Measurements from ENCODE around the gene FBLN7. TPM values are rescaled to one million over a fixed set of nuclear protein-coding genes. Genes with fewer than 3 reads are reported as not detected.

FBLN7 gene
- total RNA-seq, 1 donor from 2014 or later = not detected

DNA sequence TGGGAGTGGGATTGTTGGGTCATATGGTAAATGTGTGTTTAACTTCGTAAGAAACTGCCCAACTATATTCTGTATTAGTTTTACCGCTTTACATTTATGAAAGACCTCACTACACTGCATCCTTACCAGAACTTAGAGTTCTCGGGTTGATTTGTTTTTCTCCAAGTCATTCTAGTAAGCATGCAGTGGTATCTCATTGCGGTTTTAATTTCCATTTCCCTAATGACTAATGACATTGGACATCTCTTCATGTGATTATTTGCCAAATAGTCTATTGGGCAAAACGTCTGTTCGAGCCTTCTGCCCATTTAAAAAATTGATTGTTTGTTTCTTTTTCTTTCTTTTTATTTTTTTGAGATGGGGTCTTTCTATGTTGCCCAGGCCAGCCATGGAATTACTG lies 6.8 kb downstream of the FBLN7 start:
- H3K27ac ChIP-seq (ENCODE audit: low read depth, low read length) = no peak overlapping the region
- no peak overlapping the region for H2AFZ ChIP-seq (ENCODE audit: low read depth, low read length)
- Mint-ChIP-seq H3K27me3 (ENCODE audit: low read depth, unreplicated experiment) (peaks cover 26% of the 10 kb centered on the region), H3K9me3 (ENCODE audit: unreplicated experiment) (no peaks in the 10 kb centered on the region), H3K4me1 (ENCODE audit: low read depth, unreplicated experiment) (peaks cover 7% of the 10 kb centered on the region), H3K36me3 (ENCODE audit: low read depth, unreplicated experiment) (peaks cover 2% of the 10 kb centered on the region), H3K4me3 (ENCODE audit: unreplicated experiment) (no peak overlapping the region), H3K27ac (ENCODE audit: unreplicated experiment) (no peak overlapping the region)
- no peak overlapping the region for H3K4me3 ChIP-seq (ENCODE audit: insufficient read depth, low read depth, low read length)
- no peak for TF ChIP-seq EZH2 (IDR thresholded peaks at IDR 0.05; ENCODE audit: insufficient read depth, low read length)
- TF ChIP-seq, protein P1, sequence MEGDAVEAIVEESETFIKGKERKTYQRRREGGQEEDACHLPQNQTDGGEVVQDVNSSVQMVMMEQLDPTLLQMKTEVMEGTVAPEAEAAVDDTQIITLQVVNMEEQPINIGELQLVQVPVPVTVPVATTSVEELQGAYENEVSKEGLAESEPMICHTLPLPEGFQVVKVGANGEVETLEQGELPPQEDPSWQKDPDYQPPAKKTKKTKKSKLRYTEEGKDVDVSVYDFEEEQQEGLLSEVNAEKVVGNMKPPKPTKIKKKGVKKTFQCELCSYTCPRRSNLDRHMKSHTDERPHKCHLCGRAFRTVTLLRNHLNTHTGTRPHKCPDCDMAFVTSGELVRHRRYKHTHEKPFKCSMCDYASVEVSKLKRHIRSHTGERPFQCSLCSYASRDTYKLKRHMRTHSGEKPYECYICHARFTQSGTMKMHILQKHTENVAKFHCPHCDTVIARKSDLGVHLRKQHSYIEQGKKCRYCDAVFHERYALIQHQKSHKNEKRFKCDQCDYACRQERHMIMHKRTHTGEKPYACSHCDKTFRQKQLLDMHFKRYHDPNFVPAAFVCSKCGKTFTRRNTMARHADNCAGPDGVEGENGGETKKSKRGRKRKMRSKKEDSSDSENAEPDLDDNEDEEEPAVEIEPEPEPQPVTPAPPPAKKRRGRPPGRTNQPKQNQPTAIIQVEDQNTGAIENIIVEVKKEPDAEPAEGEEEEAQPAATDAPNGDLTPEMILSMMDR (IDR thresholded peaks at IDR 0.05; ENCODE audit: insufficient read depth, low read depth, low read length) = no peak
- no peaks in the 10 kb centered on the region for H3K9me3 ChIP-seq (ENCODE audit: insufficient read depth, low read depth, low read length)
- H4K20me1 ChIP-seq (ENCODE audit: insufficient read depth, low read length) = no peaks in the 10 kb centered on the region
- DNase-seq (ENCODE audit: low read depth) (no peak), FAIRE-seq (peak; percentile 9)
- no peaks in the 10 kb centered on the region for H3K79me2 ChIP-seq (ENCODE audit: insufficient read depth, low read length)
- H3K4me1 ChIP-seq (ENCODE audit: insufficient read depth, low read length) = peaks cover 3% of the 10 kb centered on the region
- no peak overlapping the region for H3K4me2 ChIP-seq (ENCODE audit: low read length)
- peaks cover 6% of the 10 kb centered on the region for H3K27me3 ChIP-seq (ENCODE audit: insufficient read depth, low read length)
- no peak overlapping the region for H3K9ac ChIP-seq (ENCODE audit: low read length)
- H3K36me3 ChIP-seq (ENCODE audit: insufficient read depth, low read length) = no peaks in the 10 kb centered on the region

DNA sequence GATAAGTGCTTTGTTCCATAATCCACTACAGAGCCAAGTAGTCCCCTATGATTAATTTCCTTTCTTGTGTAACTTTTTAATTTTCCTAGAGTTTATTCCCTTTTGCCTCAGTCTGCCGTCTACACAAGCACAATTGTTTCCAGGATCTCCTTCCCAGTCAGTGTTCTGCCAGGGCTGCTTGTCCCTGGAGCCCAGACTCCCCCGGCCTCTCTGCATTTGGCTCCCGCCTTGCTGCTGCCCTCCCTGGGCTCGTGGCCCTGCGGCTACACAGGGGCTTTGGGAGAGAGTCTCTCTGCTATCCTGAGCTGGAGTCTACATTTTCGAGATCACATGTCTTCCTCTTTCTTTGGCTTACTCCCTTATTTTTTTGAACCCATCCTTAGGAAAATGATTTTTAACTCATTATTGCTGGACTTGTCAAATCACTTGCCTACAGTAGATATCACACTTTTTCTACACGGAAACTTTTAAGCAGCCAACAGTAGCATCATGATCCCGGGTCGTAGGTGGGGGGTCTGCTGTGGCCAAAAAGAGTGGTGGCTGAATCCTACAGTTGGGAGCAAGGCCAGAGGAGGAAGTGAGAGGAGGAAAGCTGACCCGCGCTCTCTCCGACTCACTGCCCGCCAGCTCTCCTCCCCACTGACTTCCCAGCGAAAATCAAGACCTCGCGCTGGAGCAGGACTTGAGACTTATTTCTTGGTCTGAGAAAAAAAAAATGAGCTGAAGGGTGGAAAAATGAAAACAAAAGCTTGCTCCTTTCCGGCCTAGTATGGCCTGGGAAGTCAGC lies 9.4 kb downstream of the FBLN7 start:
- Histone ChIP-seq H4K20me1 (ENCODE audit: insufficient read depth, low read length) (no peaks in the 10 kb centered on the region), H3K27me3 (ENCODE audit: insufficient read depth, low read length) (no peaks in the 10 kb centered on the region), H3K4me2 (ENCODE audit: low read length) (no peak overlapping the region), H3K9me3 (ENCODE audit: insufficient read depth, low read depth, low read length) (no peaks in the 10 kb centered on the region), H3K9ac (ENCODE audit: low read length) (no peak overlapping the region), H2AFZ (ENCODE audit: low read depth, low read length) (no peak overlapping the region), H3K4me1 (ENCODE audit: insufficient read depth, low read length) (peaks cover 13% of the 10 kb centered on the region), H3K79me2 (ENCODE audit: insufficient read depth, low read length) (no peaks in the 10 kb centered on the region), H3K4me3 (ENCODE audit: insufficient read depth, low read depth, low read length) (no peak overlapping the region), H3K27ac (ENCODE audit: low read depth, low read length) (no peak overlapping the region), H3K36me3 (ENCODE audit: insufficient read depth, low read length) (no peaks in the 10 kb centered on the region)
- peaks cover 23% of the 10 kb centered on the region for H3K4me1 Mint-ChIP-seq (ENCODE audit: low read depth, unreplicated experiment)
- no peak for FAIRE-seq
- no peaks in the 10 kb centered on the region for H3K9me3 Mint-ChIP-seq (ENCODE audit: unreplicated experiment)
- H3K36me3 Mint-ChIP-seq (ENCODE audit: low read depth, unreplicated experiment) = peaks cover 2% of the 10 kb centered on the region
- no peak overlapping the region for H3K27ac Mint-ChIP-seq (ENCODE audit: unreplicated experiment)
- TF ChIP-seq, protein P1 (IDR thresholded peaks at IDR 0.05; ENCODE audit: insufficient read depth, low read depth, low read length) = no peak
- TF ChIP-seq EZH2 (IDR thresholded peaks at IDR 0.05; ENCODE audit: insufficient read depth, low read length) = no peak
- no peak overlapping the region for H3K4me3 Mint-ChIP-seq (ENCODE audit: unreplicated experiment)
- H3K27me3 Mint-ChIP-seq (ENCODE audit: low read depth, unreplicated experiment) = peaks cover 5% of the 10 kb centered on the region
- DNase-seq (ENCODE audit: low read depth) = no peak

DNA sequence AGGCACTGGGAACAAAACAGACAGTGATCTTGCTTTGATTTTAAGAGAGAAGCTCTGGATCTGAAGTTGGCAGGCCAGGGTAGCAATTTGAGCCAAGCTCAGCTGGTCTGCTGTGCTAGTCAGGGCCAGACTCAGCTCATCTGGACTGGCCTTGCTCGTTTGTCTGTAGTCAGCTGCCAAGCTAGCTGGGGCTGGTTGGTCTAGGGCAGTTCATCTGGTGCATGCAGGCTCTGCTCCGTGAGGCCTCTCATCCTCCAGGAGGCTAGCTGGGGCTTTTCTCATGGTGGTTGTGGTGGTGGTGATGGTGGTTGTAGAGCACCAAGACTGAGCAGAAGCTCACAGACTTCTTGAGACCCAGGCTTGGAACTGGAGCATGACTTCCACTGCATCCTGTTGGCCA lies 10.3 kb downstream of the FBLN7 start:
- no peaks in the 10 kb centered on the region for H3K9me3 ChIP-seq (ENCODE audit: insufficient read depth, low read depth, low read length)
- FAIRE-seq = no peak
- Mint-ChIP-seq H3K9me3 (ENCODE audit: unreplicated experiment) (no peaks in the 10 kb centered on the region), H3K4me3 (ENCODE audit: unreplicated experiment) (no peak overlapping the region), H3K36me3 (ENCODE audit: low read depth, unreplicated experiment) (peaks cover 2% of the 10 kb centered on the region), H3K27ac (ENCODE audit: unreplicated experiment) (no peak overlapping the region), H3K27me3 (ENCODE audit: low read depth, unreplicated experiment) (no peaks in the 10 kb centered on the region), H3K4me1 (ENCODE audit: low read depth, unreplicated experiment) (peaks cover 23% of the 10 kb centered on the region)
- H3K4me3 ChIP-seq (ENCODE audit: insufficient read depth, low read depth, low read length) = no peak overlapping the region
- H2AFZ ChIP-seq (ENCODE audit: low read depth, low read length) = no peak overlapping the region
- H4K20me1 ChIP-seq (ENCODE audit: insufficient read depth, low read length) = no peaks in the 10 kb centered on the region
- no peak overlapping the region for H3K4me2 ChIP-seq (ENCODE audit: low read length)
- no peaks in the 10 kb centered on the region for H3K27me3 ChIP-seq (ENCODE audit: insufficient read depth, low read length)
- no peaks in the 10 kb centered on the region for H3K36me3 ChIP-seq (ENCODE audit: insufficient read depth, low read length)
- TF ChIP-seq, protein P1 (IDR thresholded peaks at IDR 0.05; ENCODE audit: insufficient read depth, low read depth, low read length) = no peak
- TF ChIP-seq EZH2 (IDR thresholded peaks at IDR 0.05; ENCODE audit: insufficient read depth, low read length) = no peak
- no peaks in the 10 kb centered on the region for H3K79me2 ChIP-seq (ENCODE audit: insufficient read depth, low read length)
- H3K27ac ChIP-seq (ENCODE audit: low read depth, low read length) = no peak overlapping the region
- no peak for DNase-seq (ENCODE audit: low read depth)
- H3K9ac ChIP-seq (ENCODE audit: low read length) = no peak overlapping the region
- peaks cover 13% of the 10 kb centered on the region for H3K4me1 ChIP-seq (ENCODE audit: insufficient read depth, low read length)

All from astrocyte (in vitro differentiated cells and primary cell).